Activated CD8-positive, alpha-beta memory T cell treated with anti-CD3 and anti-CD28 coated beads for 48 hours (primary cell): ENCODE results near the gene MYH9.
"Not testable (repeated sequence)": the region's sequence is repeated elsewhere in the genome, so short reads cannot be mapped to it uniquely, and the experiment has no call there.

Experiments
- DNase-seq, 3 experiments: peaks; one replicate each; pipeline ENCODE4 v3.0.0-alpha.2; 2020; ENCODE audit warnings: low read depth in 2 of 3, low spot score in 2 of 3

Gene MYH9

DNA sequence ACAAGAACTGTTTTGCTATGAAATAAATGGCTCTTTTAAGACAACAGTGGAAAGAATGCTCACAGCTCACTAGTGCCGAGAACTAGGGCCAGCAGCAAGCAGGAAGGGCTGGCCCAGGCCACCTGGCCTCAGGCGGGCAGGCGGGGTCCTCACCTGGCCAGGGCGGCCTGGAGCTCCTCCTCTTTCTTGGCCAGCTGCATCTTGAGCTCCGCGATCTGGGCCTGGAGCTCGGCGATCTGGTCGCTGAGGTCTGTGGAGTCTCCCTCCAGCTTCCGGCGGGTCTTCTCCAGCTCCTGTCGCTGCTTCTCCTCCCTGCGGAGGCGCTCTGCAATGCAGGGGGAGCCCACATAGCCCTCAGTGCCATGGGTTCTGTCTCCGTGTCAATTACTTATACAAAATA is 91.1 kb downstream of the MYH9 start:
- no peak for DNase-seq

DNA sequence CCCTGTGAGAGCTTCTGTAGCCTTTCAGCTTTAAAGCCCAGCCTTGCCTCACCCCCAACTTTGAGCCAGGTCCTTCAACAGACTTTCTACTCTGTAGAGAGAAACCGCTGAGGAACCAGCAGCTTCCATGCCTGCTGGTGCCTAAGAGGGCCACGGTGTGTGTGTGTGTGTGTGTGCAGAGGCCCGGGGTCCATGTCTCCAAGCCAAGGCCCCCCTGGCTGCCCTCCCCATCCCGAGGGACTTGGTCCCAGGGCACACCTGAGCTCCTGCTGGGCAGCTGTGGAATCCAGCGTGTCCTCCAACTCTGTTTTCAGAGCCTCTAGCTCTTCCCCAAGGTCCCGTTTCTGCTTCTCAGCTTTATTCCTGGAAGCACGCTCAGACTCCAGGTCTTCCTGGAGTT is 92.5 kb downstream of the MYH9 start:
- no peak for DNase-seq

DNA sequence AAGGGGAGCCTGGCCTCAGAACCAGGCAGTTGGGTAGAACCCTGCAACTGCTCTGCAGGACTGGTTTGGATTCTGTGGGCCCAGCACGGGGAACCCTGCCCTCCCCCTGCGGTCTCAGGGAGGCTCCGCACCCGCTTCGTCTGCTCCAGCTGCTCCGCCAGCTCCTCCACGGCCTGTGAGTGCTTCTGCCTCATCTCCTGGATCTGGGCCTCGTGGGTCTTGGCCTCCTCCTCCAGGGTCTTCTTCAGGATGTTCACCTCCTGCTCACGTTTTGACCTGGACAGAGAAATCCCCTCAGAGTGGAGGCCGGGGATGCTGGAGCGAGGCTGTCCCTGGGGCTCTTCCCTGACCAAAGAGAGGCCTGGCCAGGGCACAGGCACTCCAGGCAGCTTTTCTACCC is 93.0 kb downstream of the MYH9 start:
- no peak for DNase-seq

DNA sequence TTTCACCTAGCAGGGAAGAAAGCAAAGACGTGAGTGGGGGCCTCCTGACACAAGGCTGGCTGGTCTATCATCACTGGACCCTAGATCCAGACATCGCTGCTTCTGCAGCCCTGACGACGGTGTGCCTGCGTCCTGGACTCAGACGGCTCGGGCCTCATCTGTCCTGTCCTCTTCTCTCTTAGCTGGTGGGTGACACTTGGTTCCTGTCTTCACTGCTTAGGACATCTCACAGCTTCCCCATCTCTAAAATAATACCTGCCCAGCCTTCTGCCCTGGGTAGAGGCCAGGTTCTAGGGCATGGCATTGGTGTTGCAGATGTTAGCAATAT is 93.5 kb downstream of the MYH9 start:
- DNase-seq = no peak

DNA sequence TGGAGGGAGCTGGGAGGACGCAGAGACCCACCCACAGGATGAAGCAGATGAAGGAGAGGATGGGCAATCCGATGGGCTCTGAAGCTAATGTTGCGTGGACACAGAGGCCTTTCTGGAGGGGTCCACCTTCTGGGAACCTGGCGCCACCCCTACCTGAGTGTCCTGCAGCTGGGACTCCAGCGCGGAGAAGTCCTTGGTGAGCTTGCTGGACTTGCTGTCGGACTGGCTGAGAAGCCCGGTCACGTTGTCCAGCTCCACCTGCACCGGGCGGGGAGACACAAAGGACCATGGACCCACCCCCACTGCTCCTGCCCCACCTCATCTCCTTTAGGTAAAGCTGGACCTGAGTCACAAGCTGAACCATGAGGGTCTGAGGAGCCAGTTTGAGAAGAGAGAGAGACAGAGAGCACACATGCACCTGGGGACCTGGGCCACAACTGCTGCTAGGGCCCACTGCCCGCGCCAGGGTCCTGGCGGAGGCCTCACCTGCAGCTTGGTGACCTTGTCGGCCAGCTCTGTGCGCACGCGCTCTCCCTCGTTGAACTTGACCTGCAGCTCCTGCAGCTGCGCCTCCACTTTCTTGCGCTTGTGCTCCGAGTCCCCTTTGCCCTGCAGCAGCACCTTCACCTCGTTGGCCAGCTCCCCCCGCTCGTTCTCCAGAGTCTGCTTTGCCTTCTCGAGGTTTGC is 94.0 kb downstream of the MYH9 start:
- no peak for DNase-seq

DNA sequence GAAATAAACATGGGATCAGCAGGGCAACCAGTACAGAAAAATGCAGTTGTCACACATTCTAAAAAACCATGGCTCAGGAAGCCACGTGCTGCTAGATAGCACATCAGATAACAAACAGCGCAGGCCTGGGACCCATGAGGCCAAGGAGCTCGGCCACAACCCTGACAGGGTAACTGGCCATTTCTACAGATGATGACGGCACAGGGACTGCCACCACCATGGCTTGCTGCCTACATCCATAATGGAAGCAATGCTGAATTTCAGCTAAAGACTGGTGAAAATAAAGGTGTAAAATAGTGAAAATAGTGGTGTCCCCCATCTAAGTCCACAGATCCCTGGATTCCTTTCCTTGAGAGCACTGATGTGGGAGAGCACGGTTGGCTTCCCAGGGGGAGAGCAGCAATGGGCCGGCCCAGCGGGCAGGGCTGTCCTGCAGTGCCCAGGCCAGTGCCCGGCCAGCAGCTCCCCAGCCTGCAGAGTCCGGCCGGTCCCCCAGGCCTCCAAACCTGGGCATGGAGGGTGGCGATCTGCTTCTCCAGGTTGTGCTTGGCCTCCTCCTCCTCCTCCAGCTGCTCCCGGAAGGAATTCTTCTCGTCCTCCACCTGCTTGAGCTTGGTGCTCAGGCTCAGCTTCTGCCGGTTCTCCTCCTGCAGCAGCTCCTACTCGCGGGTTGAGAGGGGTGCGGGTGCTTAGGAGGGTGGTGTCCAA is 94.8 kb downstream of the MYH9 start:
- no peak for DNase-seq

DNA sequence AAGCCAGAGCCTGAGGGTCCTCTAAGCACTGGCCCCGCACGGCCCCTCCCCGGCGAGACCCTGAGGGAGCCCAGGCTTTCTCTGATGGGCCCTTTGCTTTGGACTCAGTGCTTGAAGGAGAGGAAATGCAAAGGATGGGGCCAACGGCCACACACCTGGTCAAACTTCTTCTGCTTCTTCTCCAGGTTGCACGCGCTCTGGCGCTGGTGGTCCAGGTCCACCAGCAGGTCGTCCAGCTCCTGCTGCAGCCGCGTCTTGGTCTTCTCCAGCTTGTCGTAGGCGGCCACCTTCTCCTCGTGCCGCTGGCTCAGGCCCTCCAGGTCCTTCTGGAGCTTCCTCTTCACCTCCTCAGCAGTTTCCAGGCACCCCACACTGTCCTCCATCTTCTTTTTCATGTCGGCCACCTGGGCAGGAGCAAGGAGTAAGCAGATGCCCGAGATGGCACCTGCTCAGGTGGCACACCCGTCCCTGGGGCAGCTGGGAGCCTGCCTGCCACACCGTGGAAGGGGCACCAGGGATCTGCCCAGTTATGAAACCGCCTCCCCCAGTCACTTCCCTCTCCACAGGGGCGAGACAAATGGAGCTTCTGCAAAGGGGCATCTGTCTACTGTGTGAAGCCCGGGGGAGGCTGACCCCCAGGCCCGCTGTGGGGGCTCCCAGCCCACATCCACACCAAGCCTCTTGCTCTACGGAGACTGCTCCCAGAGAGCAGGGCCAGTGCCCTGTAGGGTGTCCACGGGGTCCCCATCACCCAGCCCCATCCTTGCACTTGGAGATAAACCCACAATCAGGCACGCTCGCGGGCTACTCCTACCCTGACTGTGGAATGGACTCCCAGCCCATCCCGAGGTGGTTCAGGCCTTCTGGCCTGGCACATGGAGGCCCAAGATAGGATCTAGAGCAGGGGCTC is 95.7 kb downstream of the MYH9 start:
- no peak for DNase-seq

DNA sequence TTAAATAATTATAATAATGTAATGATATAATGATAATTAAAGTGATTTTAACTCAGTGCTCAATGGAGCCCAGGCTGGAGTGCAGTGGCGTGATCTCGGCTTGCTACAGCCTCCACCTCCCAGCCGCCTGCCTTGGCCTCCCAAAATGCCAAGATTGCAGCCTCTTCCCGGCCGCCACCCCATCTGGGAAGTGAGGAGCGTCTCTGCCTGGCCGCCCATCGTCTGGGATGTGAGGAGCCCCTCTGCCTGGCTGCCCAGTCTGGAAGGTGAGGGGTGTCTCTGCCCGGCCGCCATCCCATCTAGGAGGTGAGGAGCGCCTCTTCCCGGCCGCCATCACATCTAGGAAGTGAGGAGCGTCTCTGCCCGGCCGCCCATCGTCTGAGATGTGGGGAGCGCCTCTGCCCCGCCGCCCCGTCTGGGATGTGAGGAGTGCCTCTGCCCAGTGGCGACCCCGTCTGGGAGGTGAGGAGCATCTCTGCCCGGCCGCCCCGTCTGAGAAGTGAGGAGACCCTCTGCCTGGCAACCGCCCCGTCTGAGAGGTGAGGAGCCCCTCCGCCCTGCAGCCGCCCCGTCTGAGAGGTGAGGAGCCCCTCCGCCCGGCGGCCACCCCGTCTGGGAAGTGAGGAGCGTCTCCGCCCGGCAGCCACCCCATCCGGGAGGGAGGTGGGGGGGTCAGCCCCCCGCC is 97.2 kb downstream of the MYH9 start:
- DNase-seq = not testable (repeated sequence)

DNA sequence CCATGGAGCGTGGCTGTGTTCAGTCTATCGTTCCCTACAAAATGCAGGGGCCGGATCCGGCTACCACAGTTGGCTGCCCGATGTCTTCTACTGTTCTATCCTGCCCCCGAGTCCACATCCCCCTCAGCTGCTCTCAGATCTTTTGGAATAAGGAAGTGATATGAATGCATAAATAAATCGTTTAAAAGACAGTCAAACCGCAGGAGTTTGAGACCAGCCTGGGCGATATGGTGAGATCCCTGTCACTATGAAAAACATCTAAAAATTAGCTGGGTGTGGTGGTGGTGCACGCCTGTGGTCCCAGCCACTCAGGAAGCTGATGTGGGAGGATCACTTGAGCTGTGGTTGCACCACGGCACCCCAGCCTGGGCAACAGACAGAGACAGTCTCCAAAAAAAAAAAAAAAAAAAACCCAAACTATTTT is 97.8 kb downstream of the MYH9 start:
- DNase-seq = not testable (repeated sequence)

DNA sequence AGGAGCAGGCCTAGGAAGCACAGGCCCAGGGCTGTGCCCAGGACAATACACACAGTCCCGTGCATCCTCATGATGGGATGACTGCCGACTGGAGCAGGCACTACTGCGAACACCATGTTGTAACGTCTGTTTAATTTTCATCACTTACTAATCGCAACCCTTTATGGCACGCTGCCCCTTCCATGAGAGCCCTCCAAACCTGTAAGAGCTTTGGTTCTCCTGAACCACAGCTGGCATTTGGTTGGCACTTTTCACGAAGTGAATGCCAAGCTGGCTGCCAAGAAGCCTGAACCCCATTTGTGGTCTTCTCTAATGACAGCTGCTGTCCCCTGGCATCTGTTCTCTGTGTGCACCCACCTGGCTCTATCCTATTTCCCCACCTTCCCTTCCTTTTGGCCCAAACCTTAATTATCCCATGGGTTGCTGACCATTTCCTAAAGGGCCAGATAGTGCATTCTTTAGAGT is 98.3 kb downstream of the MYH9 start:
- no peak for DNase-seq

DNA sequence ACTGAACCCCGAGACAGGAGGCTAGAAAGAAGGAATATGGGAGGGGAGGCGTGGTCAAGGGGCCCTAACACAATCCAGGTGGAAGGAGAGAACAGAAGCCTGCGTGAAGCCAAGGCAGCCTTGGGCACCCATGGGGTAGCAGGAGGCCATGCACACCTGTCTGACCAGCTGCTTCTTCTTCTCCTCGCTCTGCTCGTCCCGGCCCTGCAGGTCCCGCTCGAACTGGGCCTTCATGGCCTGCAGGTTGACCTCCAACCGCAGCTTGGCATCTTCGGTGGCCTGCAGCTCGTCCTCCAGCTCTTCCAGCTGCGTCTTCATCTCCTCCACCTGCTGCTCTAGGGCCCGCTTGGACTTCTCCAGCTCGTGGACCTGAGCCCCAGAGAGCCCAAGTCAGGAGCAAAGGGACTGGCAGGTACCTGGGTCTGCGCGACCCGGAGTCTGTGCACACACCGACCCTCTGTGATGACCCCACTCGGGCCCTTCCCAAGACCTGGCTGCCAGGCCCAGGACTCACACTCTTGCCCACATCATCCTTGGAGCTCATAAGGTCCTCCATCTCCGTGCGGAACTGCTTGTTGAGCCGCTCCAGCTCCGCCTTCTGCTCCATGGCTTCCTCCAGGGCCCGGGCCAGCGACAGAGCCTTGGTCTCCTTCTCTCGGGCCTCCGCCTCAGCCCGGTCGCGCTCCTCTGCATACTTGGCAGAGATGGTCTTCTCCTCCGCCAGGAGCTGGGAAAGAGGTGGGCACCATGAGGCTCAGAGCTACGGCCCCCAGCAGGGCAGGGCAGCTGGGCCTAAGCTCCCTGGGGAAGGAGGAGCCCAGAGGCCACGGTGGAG is 99.0 kb downstream of the MYH9 start:
- no peak for DNase-seq

DNA sequence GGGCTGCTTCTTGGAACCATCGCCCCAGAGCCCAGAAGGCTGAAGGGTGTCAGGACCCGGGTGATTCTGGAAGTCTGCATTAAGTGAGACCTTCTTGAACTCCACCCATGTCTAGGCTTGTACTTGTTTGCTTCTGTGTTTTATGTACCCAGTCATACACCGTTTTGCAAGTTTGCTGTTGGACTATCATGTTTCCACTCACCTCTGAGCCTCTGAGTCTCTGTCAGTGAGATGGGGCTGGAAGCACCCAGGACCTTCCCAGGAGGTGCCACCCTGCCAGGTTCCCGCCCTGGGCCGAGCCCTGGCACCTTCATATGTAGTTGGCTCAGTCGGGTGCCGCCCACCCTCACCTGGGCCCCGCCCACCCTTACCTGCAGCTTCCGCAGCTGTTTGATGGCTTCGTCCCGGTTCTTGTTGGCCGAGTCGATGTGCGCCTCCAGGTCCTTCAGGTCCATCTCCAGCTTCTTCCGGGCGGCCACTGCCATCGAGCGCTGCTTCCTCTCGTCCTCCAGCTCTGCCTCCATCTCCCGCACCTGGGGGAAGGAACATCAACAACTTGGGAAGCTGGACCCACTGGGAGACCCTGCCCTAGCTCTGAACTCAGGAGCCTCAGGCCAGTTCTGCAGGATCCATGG is 99.8 kb downstream of the MYH9 start:
- DNase-seq = no peak

DNA sequence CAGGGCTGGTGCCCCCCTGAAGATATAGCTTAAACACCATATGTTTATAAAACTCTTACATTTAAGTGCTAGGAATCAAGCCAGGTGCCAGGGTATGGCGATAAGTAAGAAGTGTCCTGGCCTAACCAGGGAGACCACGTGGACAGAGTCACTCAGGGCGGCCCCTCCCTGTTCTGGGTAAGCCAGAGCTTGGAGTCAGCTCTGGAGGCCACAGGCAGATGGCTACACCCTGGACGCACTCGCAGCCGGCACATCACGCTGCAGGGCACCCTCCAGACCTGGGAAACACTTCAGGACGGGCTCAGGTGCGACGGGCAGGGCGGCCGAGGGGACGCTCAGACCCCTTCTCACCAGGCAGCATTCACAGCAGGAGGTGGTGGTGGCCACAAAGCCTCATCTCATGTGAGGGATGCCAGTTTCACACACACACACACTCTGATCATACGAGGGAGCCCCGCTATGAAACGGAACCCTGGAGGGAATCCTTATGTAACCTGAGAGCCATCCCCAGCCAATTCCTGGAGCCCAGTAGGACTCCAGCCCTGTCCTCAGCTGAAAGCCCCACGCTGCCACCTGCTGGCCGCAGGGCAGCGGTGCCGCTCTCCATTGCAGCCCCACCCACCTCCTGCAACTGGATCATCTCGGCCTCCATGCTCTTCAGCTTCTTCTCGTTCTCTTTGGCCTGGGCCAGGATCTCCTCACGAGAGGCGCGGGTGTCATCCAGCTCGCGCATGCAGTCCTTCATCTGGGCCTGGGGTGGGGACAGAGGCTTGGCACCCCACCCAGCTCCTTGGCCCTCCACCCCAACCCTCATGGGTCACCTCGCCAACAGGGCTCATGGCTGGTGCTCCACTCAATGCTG is 101.4 kb downstream of the MYH9 start:
- DNase-seq = peak; percentile 35 to 68 (median 64)

DNA sequence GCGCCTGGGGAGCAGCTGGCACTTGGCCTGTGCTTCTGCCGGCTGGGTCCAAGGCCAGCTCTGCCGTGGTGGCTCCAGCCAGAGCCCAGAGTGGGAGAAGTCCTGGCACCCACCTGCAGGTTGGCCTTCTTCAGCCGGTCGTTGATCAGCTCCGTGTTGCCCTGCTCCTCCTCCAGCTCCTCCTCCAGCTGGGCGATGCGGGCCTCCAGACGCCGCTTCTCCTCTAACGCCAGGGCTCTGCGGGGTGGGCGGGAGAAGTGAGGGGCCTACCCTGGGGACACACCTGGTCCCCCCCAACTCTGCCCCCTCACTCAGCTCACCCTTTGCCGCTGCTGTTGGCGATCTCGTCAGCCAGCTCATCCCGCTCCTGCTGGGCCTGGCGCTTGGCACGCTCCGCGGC is 102.2 kb downstream of the MYH9 start:
- no peak for DNase-seq

DNA sequence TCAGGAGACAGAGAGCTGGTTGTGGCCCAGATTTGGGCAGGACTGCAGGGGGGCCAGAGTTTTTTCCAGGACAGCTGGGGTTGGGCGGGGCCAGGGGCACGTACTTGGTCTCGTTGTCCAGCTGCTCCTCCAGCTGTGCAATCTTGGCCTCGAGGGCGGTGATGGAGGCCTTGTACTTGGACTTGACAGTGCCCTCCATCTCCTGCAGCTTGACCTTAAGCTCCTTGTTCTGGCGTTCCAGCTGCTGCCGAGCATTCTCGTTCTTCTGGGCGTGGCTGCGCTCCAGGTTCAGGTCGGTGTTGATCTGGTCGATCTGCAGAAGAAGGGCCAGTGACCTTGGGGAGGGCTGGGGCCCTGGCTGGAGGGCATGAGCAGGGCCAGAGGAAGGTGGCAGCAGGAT is 102.8 kb downstream of the MYH9 start:
- DNase-seq = no peak

DNA sequence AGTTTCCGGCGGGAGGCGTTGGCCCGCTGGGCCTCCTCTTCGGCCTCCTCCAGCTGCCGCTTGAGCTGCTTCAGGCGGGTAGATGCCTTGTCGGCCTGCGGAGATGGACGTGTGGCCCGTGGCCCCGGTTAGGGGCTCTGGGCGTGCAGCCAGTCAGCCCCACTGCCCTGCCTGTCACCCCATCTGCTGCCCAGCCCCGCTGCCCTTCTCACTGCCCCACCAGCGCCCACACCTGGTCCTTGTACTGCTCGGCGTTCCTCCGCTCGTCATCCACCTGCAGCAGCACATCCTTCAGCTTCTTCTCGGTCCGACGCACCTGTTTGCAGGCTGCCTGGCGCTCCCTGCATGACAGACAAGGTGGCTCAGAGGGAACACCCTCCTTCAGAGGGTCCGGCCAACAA is 103.6 kb downstream of the MYH9 start:
- no peak for DNase-seq

DNA sequence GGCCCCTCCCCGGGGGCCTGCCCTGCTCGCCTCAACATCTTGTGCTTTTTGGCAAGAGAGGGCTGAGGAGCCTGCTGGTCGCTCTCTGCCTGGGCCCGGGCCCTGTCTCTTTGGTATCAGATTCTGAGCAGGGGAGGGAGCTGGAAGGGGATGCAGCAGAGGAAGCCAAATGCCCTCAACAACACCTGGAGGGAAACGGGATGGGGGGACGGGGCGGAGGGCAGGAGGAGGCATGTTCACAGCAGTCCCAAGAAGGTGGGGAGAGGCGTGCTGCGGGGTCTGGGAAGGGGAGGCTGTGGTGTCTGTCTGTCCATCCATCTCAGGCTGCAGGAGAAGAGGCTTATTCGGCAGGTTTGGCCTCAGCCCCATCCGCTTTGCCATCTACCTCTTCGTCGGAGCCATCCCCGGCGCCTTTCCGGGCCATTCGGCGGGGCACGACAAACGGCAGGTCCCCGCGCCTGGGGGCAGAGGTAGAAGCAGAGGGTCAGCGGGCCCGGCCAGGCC is 105.4 kb downstream of the MYH9 start:
- DNase-seq = no peak

DNA sequence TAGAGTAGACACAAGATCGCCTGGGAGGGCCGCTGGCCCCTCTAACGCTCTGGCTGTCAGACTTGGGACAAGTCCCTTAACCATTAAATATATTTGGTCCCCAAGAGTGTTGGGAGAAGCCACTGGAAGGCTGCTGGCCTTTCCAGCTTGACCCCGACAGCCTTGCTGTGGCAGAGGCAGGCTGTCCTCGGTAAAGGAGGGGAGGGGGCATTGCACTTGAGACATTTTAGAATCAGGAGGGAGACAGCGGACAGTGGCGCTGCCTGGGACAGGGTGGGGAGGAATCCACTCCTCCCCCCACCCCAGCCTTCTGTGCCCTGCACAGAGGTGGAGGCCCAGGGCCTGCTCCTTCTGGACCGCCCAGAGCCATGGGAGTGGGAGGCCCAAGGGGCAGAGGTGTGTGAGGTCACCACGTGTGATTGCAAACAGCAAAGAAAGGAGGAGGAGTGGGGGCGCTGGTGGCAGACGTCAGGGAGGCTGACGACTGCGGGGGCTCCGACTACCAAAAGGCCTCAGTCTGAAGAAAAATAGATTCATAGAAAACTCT is 105.9 kb downstream of the MYH9 start:
- no peak for DNase-seq

DNA sequence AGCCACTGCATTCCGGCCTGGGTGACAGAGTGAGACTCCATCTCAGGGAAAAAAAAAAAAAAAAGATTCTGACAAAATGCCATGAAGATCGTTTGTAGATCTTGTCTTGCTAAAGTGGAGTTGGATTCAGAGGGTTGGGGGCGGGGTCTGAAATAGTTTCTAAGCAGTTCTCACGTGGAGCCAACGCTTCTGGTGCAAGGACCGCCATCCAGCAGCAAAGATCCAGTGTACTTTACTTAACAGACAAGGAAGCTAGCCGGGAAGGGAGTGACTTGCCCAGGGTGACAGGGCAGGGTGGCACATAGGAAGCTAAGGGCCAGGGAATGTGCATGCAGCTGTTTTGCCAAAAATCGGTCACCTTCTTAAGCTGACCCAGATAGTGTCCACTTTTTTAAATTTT is 107.4 kb downstream of the MYH9 start:
- no peak for DNase-seq
